HEK293T (cell line): ENCODE data around the gene ATG2A.

ENCODE experiments used
- CTCF ChIA-PET: fragments of 350-600 bp; formaldehyde crosslinking; extraction: SDS; loops from one replicate; lab custom pipeline; 2021; ENCODE audit warnings: antibody characterized with exemption, inconsistent platforms; lab: Yijun Ruan, JAX
- POLR2A ChIA-PET: fragments of 350-600 bp; formaldehyde crosslinking; extraction: SDS; loops from one replicate; lab custom pipeline; 2020; ENCODE audit warnings: antibody characterized with exemption, inconsistent platforms; lab: Yijun Ruan, JAX
- DNase-seq: peaks from one replicate; pipeline ENCODE4 v3.0.0; 2012; ENCODE audit warnings: mixed read lengths; ENCODE audit errors: extremely low spot score
- ARNT ChIP-seq: fragments of 450-650 bp; IDR thresholded peaks from 2 replicates; pipeline ENCODE4 v1.6.1; 2017; ENCODE audit warnings: mild to moderate bottlenecking
- BHLHE40 ChIP-seq: fragments of 450-650 bp; IDR thresholded peaks from 2 replicates; pipeline ENCODE4 v1.6.1; 2016; ENCODE audit warnings: mild to moderate bottlenecking, moderate library complexity, borderline replicate concordance
- CTBP1 ChIP-seq: fragments of 450-650 bp; IDR thresholded peaks from 2 replicates; pipeline ENCODE4 v1.6.1; 2016; ENCODE audit warnings: borderline replicate concordance
- ELF4 ChIP-seq: fragments of 450-650 bp; IDR thresholded peaks from 2 replicates; pipeline ENCODE4 v1.6.1; 2017; ENCODE audit warnings: antibody characterized with exemption
- FOXA1 ChIP-seq: fragments of 450-650 bp; IDR thresholded peaks from 2 replicates; pipeline ENCODE4 v1.6.1; 2016; ENCODE audit warnings: mild to moderate bottlenecking
- FOXK2 ChIP-seq: fragments of 450-650 bp; IDR thresholded peaks from 2 replicates; pipeline ENCODE4 v1.6.1; 2016; ENCODE audit warnings: mild to moderate bottlenecking
- FOXM1 ChIP-seq: fragments of 450-650 bp; IDR thresholded peaks from 2 replicates; pipeline ENCODE4 v1.6.1; 2017; ENCODE audit warnings: mild to moderate bottlenecking, borderline replicate concordance
- HDGF ChIP-seq: fragments of 450-650 bp; IDR thresholded peaks from 2 replicates; pipeline ENCODE4 v1.6.1; 2017; ENCODE audit warnings: antibody characterized with exemption, borderline replicate concordance
- L3MBTL2 ChIP-seq: fragments of 450-650 bp; conservative IDR thresholded peaks from 2 replicates; pipeline ENCODE4 v1.6.1; 2016; ENCODE audit warnings: mild to moderate bottlenecking
- LEF1 ChIP-seq: fragments of 450-650 bp; IDR thresholded peaks from 2 replicates; pipeline ENCODE4 v1.6.1; 2017; ENCODE audit warnings: mild to moderate bottlenecking, borderline replicate concordance
- NFRKB ChIP-seq: fragments of 450-650 bp; IDR thresholded peaks from 2 replicates; pipeline ENCODE4 v1.6.1; 2016; ENCODE audit warnings: mild to moderate bottlenecking, moderate library complexity
- PKNOX1 ChIP-seq: fragments of 450-650 bp; IDR thresholded peaks from 2 replicates; pipeline ENCODE4 v1.6.1; 2016
- SP1 ChIP-seq: fragments of 450-650 bp; IDR thresholded peaks from 2 replicates; pipeline ENCODE4 v1.6.1; 2017
- SUZ12 ChIP-seq: fragments of 450-650 bp; IDR thresholded peaks from 2 replicates; pipeline ENCODE4 v1.6.1; 2016; ENCODE audit warnings: mild to moderate bottlenecking
- TARDBP ChIP-seq: fragments of 450-650 bp; IDR thresholded peaks from 2 replicates; pipeline ENCODE4 v1.6.1; 2016
- ZNF384 ChIP-seq: fragments of 450-650 bp; IDR thresholded peaks from 2 replicates; pipeline ENCODE4 v1.6.1; 2016

The ATG2A gene

GRCh38 chr11:64951529-64951928, 34.5 kb upstream of the ATG2A start:
- POLR2A ChIA-PET, result interaction anchor here (0.9 kb wide), 1 partner anchor 27 kb away, joined by 3 read pairs; the partner anchor contains the start of gene PPP2R5B
- no peak for DNase-seq
- no peak for TF ChIP-seq ELF4
- TF ChIP-seq NFRKB, result no peak
- TF ChIP-seq L3MBTL2, result no peak
- no peak for TF ChIP-seq FOXK2
- no peak for TF ChIP-seq BHLHE40
- CTCF ChIA-PET, result interaction anchor here (1.1 kb wide), 1 partner anchor 63 kb away, joined by 3 read pairs; no protein-coding TSS in a partner anchor

- no peak for DNase-seq
- ChIA-PET POLR2A (interaction anchor here (1.2 kb wide), 1 partner anchor 23 kb away, joined by 3 read pairs; no protein-coding TSS in a partner anchor), CTCF (no interaction called here)
- TF ChIP-seq TARDBP, result no peak
- TF ChIP-seq FOXK2, result no peak
- no peak for TF ChIP-seq SP1
- no peak for TF ChIP-seq ZNF384
- no peak for TF ChIP-seq BHLHE40
- TF ChIP-seq L3MBTL2, result no peak
- no peak for TF ChIP-seq HDGF
- TF ChIP-seq ELF4, result no peak
- TF ChIP-seq FOXM1, result no peak
- no peak for TF ChIP-seq CTBP1
- no peak for TF ChIP-seq LEF1
- TF ChIP-seq FOXA1, result no peak
- no peak for TF ChIP-seq PKNOX1
- no peak for TF ChIP-seq ARNT
- no peak for TF ChIP-seq SUZ12
- no peak for TF ChIP-seq NFRKB
Measured at GRCh38 chr11:64947208-64947814, 30.3 kb upstream of the ATG2A start.

- DNase-seq, result no peak
- POLR2A ChIA-PET, result interaction anchor here (1.1 to 2.2 kb wide), 3 partner anchors 12 to 20 kb away, joined by 4 to 9 read pairs (median 5); partner anchors contain the start of gene PPP2R5B
- CTCF ChIA-PET, result no interaction called here
- no peak for TF ChIP-seq BHLHE40
- TF ChIP-seq HDGF, result no peak
- no peak for TF ChIP-seq PKNOX1
- TF ChIP-seq FOXK2, result no peak
- TF ChIP-seq ARNT, result no peak
- no peak for TF ChIP-seq ELF4
- no peak for TF ChIP-seq NFRKB
- no peak for TF ChIP-seq FOXA1
- no peak for TF ChIP-seq FOXM1
- TF ChIP-seq ZNF384, result no peak
Measured at GRCh38 chr11:64936539-64936938, 19.5 kb upstream of the ATG2A start.

DNA sequence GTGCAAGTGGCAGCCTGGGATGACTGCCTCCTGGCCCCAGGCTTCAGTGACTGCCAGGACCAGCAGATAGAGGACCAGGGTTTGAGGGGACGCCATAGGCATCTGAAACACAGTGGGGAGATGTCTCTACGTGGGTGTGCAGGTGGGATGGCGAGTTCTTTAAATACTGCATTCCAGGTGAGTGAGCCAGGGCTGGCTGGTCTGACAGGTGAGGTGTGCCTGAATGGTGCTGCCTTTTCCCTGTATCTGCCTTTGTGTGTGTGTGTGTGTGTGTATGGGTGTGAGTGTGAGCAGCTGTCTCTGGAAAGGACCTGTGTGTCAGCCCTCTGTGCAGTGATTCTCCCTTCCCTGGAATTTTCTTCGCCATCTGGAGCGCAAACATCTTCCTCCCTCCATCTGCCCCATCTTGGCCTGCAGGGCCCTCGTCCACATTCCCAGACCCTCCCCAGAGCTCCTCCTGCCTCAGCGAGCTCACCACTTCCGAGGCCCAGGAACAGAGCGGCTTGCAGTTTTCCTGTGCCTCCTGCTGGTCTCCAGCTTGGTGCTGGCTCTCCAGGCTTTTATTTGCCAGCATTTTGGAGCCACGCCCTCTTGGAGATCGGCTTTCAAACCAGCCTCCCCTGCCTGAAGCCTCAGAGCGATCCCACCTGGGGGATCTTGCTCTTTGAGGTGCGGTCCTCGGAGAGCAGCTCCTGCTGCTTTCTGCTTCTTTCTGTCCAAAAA, 18.5 kb upstream of the ATG2A start, which contains the start of gene GPHA2:
GPHA2 (minus strand) TSS at position 535 of the 723 bp plus-strand sequence; CDS start at position 102, 433 bp downstream.
- no peak for TF ChIP-seq FOXA1
- TF ChIP-seq SP1, result no peak
- TF ChIP-seq ARNT, result no peak
- no peak for TF ChIP-seq ZNF384
- no peak for TF ChIP-seq TARDBP
- no peak for TF ChIP-seq HDGF
- TF ChIP-seq CTBP1, result no peak
- TF ChIP-seq SUZ12, result no peak
- no peak for TF ChIP-seq L3MBTL2
- no peak for TF ChIP-seq LEF1
- no peak for TF ChIP-seq PKNOX1
- TF ChIP-seq BHLHE40, result no peak
- no peak for TF ChIP-seq NFRKB
- TF ChIP-seq FOXK2, result no peak
- CTCF ChIA-PET, result no interaction called here
- peak; percentile 56 for DNase-seq
- POLR2A ChIA-PET, result interaction anchor here (1.3 to 2.2 kb wide), 2 partner anchors 11 to 19 kb away, joined by 5 to 9 read pairs; partner anchors contain the start of gene PPP2R5B

DNA sequence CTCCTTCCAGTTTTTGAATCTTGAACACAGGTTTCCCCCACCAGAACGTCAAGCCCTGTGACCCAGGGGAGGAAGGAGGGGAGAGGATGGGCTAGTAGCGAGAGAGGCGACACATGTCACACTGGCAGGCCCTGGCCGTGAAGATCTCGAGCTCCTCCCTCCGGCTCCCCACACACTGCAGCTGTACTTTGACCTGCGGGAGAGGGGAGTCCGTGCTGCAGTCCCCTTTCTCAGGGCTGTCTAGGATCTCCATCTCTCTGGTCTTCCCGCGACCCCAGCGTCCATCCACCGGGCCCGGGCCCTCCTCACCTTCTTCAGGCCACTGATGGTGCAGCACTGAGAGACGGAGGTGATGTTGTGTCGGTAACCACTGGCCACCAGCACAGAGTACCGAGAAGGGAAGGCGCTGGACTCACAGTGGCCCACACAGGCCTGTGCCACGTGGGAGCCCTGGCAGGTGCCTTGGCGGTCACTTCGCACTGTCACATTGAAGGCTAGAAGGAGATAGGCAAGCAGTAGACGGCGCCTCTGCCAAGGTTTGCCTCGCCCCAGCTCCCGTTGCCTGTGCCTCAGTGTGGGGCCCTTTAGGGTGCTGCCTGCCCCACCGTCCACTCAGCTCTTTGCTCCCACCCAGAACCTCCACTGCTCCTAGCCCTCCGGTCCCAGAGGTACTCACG, 17.8 kb upstream of the ATG2A start:
- CTCF ChIA-PET, result no interaction called here
- no peak for DNase-seq
- no peak for TF ChIP-seq SUZ12
- TF ChIP-seq FOXM1, result no peak
- TF ChIP-seq SP1, result no peak
- TF ChIP-seq CTBP1, result no peak
- no peak for TF ChIP-seq BHLHE40
- TF ChIP-seq ARNT, result no peak
- no peak for TF ChIP-seq HDGF
- TF ChIP-seq L3MBTL2, result no peak
- no peak for TF ChIP-seq FOXA1
- no peak for TF ChIP-seq ELF4
- POLR2A ChIA-PET, result interaction anchor here (1.3 to 2.2 kb wide), 2 partner anchors 10 to 17 kb away, joined by 3 to 9 read pairs; partner anchors contain the start of gene PPP2R5B
